Pulmonary artery endothelial cell (primary cell): ENCODE data around the gene NHS. TPM values are rescaled to one million over a fixed set of nuclear protein-coding genes. Genes with fewer than 3 reads are reported as not detected.

Experiments
- DNase-seq: peaks from one replicate; pipeline ENCODE4 v3.0.0-alpha.2; 2011; ENCODE audit warnings: low read depth, low spot score
- total RNA-seq: library from RNA; depleted of rRNA; stranded (reverse); fragments of >200 nt; gene quantifications from 2 replicates; pipeline ENCODE4 v1.2.3, GENCODE V29; 2014

The NHS gene
- total RNA-seq, 1 donor from 2014 or later, result 0.07 TPM

GRCh38 chrX:17621566-17622270, 246.7 kb downstream of the NHS start:
- DNase-seq, result no peak

- no peak for DNase-seq
Observed at GRCh38 chrX:17622331-17622730, 247.3 kb downstream of the NHS start.

- DNase-seq, result no peak
Observed at GRCh38 chrX:17623750-17624149, 248.8 kb downstream of the NHS start.

GRCh38 chrX:17627026-17627425, 252.0 kb downstream of the NHS start:
- peak; percentile 24 for DNase-seq

GRCh38 chrX:17628976-17629375, 254.0 kb downstream of the NHS start:
- peak; percentile 4 for DNase-seq

GRCh38 chrX:17629519-17629918, 254.5 kb downstream of the NHS start:
- DNase-seq, result no peak

- no peak for DNase-seq
Observed at GRCh38 chrX:17631647-17632046, 256.6 kb downstream of the NHS start.

- no peak for DNase-seq
Observed at GRCh38 chrX:17632942-17633341, 257.9 kb downstream of the NHS start.

GRCh38 chrX:17633546-17633945, 258.5 kb downstream of the NHS start:
- no peak for DNase-seq

- DNase-seq, result no peak
Observed at GRCh38 chrX:17634542-17635207, 259.7 kb downstream of the NHS start.

GRCh38 chrX:17635231-17635630, 260.2 kb downstream of the NHS start:
- no peak for DNase-seq

- DNase-seq, result no peak
Observed at GRCh38 chrX:17637235-17637634, 262.2 kb downstream of the NHS start.

- no peak for DNase-seq
Observed at GRCh38 chrX:17638731-17639130, 263.7 kb downstream of the NHS start.

GRCh38 chrX:17642891-17643290, 267.9 kb downstream of the NHS start:
- no peak for DNase-seq

- no peak for DNase-seq
Observed at GRCh38 chrX:17643528-17643927, 268.5 kb downstream of the NHS start.

- no peak for DNase-seq
Observed at GRCh38 chrX:17644001-17644400, 269.0 kb downstream of the NHS start.

GRCh38 chrX:17654116-17654515, 279.1 kb downstream of the NHS start:
- no peak for DNase-seq

- no peak for DNase-seq
Observed at GRCh38 chrX:17655211-17656034, 280.4 kb downstream of the NHS start.

- DNase-seq, result no peak
Observed at GRCh38 chrX:17656035-17656418, 281.0 kb downstream of the NHS start.

GRCh38 chrX:17656556-17656955, 281.6 kb downstream of the NHS start:
- DNase-seq, result no peak

GRCh38 chrX:17662391-17662790, 287.4 kb downstream of the NHS start:
- DNase-seq, result no peak

- no peak for DNase-seq
Observed at GRCh38 chrX:17668929-17669328, 293.9 kb downstream of the NHS start.
